Upper lobe of left lung (tissue), 4 donors: ENCODE results near the gene SOX12.

Experiments
- CTCF ChIP-seq, 6 experiments: fragments of 450-650 bp in 4 of 6; fragments of 200-600 bp in 2 of 6; sonication (generic) in 2 of 6; IDR thresholded peaks; one replicate each; pipeline ENCODE4 v1.5.1; 2016 to 2019; ENCODE audit warnings: antibody characterized with exemption in 6 of 6
- EP300 ChIP-seq, 4 donors: sonication (generic); formaldehyde crosslinking; IDR thresholded peaks; one replicate each; pipeline ENCODE4 v1.5.1; 2017; ENCODE audit warnings: antibody characterized with exemption in 4 of 4, control low read depth in 2 of 4
- POLR2AphosphoS5 ChIP-seq, 2 donors: sonication (generic); formaldehyde crosslinking; IDR thresholded peaks; one replicate each; pipeline ENCODE4 v1.5.1; 2017; ENCODE audit warnings: antibody characterized with exemption in 2 of 2

- TF ChIP-seq CTCF (IDR thresholded peaks at IDR 0.05) (peak in 1 of 6 experiments; percentile 5), EP300 (IDR thresholded peaks at IDR 0.05) (peak in 1 of 4 donors; percentile 53), POLR2AphosphoS5 (IDR thresholded peaks at IDR 0.05) (peak; percentile 48 to 59)
These were observed 46.6 kb downstream of the SOX12 start for GRCh38 chr20:371755-372542.
